ENCODE results near the gene SALL1. TPM values are rescaled to one million over a fixed set of nuclear protein-coding genes. Genes with fewer than 3 reads are reported as not detected.

SALL1 gene
- total RNA-seq, 1 experiment from 2014 or later, result not detected

- no peak for TF ChIP-seq ZBTB33 (IDR thresholded peaks at IDR 0.05; ENCODE audit: extremely low read depth, insufficient replicate concordance, low read length)
- TF ChIP-seq CBX3 (IDR thresholded peaks at IDR 0.05; ENCODE audit: low read depth), result no peak
- no peak for TF ChIP-seq TCF7L2 (IDR thresholded peaks at IDR 0.05; ENCODE audit: borderline replicate concordance, extremely low read depth, insufficient read depth, insufficient read length)
- no peak for TF ChIP-seq POLR2A (IDR thresholded peaks at IDR 0.05; ENCODE audit: borderline replicate concordance, extremely low read depth, insufficient read depth, insufficient read length)
- no peak for TF ChIP-seq EZH2 (IDR thresholded peaks at IDR 0.05)
- no peak for TF ChIP-seq SRF (IDR thresholded peaks at IDR 0.05; ENCODE audit: low read depth)
- TF ChIP-seq MAX (IDR thresholded peaks at IDR 0.05), result no peak
Measured at GRCh38 chr16:51143196-51143977, 7.7 kb downstream of the SALL1 start (continued).

- ATAC-seq (no peak), DNase-seq (ENCODE audit: low read depth, low spot score) (no peak)
- CTCF ChIA-PET, result no interaction called here
- H3K27ac ChIP-seq (ENCODE audit: low read depth, low read length), result no peak overlapping the region
- H3K36me3 ChIP-seq (ENCODE audit: control insufficient read depth in 1 of 2, insufficient read depth in 2 of 2, low read length in 2 of 2), result no peaks in the 10 kb centered on the region
- RAD21 ChIA-PET (ENCODE audit: low non-redundant PET in 1 of 2, low total read pairs in 2 of 2, uncharacterized antibody in 2 of 2, unreplicated experiment in 2 of 2), result no interaction called here
- intact Hi-C loops (cut with micrococcal nuclease), result no loop called here
- TF ChIP-seq EGR1 (IDR thresholded peaks at IDR 0.05; ENCODE audit: low read depth) (no peak), MAX (IDR thresholded peaks at IDR 0.05) (no peak), CTCF (IDR thresholded peaks at IDR 0.05 in 2 of 3, conservative IDR thresholded peaks at IDR 0.05 in 1 of 3; ENCODE audit: borderline replicate concordance in 1 of 3, insufficient read depth in 1 of 3, low read depth in 2 of 3, low read length in 2 of 3) (no peak), ATF3 (IDR thresholded peaks at IDR 0.05) (no peak), ZFX (IDR thresholded peaks at IDR 0.05) (no peak), EZH2phosphoT487 (IDR thresholded peaks at IDR 0.05; ENCODE audit: borderline replicate concordance) (no peak), REST (IDR thresholded peaks at IDR 0.05; ENCODE audit: low read depth) (no peak), YY1 (IDR thresholded peaks at IDR 0.05; ENCODE audit: extremely low read depth, insufficient replicate concordance, low read depth, low read length) (no peak)
- no peak overlapping the region for H3K9ac ChIP-seq (ENCODE audit: low read length)
- no peak overlapping the region for H2AFZ ChIP-seq (ENCODE audit: low read depth, low read length, poor library complexity, severe bottlenecking)
- H3K27me3 ChIP-seq (ENCODE audit: insufficient read depth, low read length), result no peaks in the 10 kb centered on the region
- no peaks in the 10 kb centered on the region for H3K9me3 ChIP-seq (ENCODE audit: control insufficient read depth in 1 of 2, insufficient read depth in 1 of 2, low read depth in 1 of 2, low read length in 2 of 2)
- H3K4me3 ChIP-seq (replicated peaks in 1 of 2; ENCODE audit: low read depth in 1 of 2, low read length in 2 of 2), result no peak overlapping the region
- no peaks in the 10 kb centered on the region for H4K20me1 ChIP-seq (ENCODE audit: insufficient read depth)
- no peaks in the 10 kb centered on the region for H3K9me2 ChIP-seq (ENCODE audit: insufficient read depth)
- H3K4me2 ChIP-seq (ENCODE audit: low read length), result no peak overlapping the region
- H3K4me1 ChIP-seq (ENCODE audit: control insufficient read depth in 1 of 2, insufficient read depth in 2 of 2, low read length in 2 of 2), result no peaks in the 10 kb centered on the region
- H3K79me2 ChIP-seq (ENCODE audit: insufficient read depth, low read length), result no peaks in the 10 kb centered on the region
- POLR2A ChIA-PET, result no interaction called here
- no TSS peak for BruUV-seq (replicated peaks)
Measured at GRCh38 chr16:51141541-51141940, 9.5 kb downstream of the SALL1 start.
